NCI-H2029 treated with DMSO at 0.1 percent for 48 hours (cell line): ENCODE measurements around the gene ULBP3.
"Not testable (repeated sequence)": the region's sequence is repeated elsewhere in the genome, so short reads cannot be mapped to it uniquely, and the experiment has no call there.

Experiments
- DNase-seq: peaks from one replicate; lab custom pipeline; 2025; lab: John Stamatoyannopoulos, UW

The ULBP3 gene

GRCh38 chr6:150043096-150043495 lies 25.8 kb downstream of the ULBP3 start:
- DNase-seq, result no peak

- DNase-seq, result no peak
Measured at GRCh38 chr6:150038202-150039062, 30.5 kb downstream of the ULBP3 start.

GRCh38 chr6:150037526-150038201 lies 31.3 kb downstream of the ULBP3 start:
- DNase-seq, result no peak

GRCh38 chr6:150036081-150036480 lies 32.8 kb downstream of the ULBP3 start:
- no peak for DNase-seq

GRCh38 chr6:150033207-150033771 lies 35.6 kb downstream of the ULBP3 start:
- no peak for DNase-seq

- no peak for DNase-seq
Measured at GRCh38 chr6:150032598-150032997, 36.3 kb downstream of the ULBP3 start.

GRCh38 chr6:150030611-150031010 lies 38.3 kb downstream of the ULBP3 start:
- DNase-seq, result no peak

- no peak for DNase-seq
Measured at GRCh38 chr6:150029749-150030148, 39.2 kb downstream of the ULBP3 start.

GRCh38 chr6:150029276-150029675 lies 39.6 kb downstream of the ULBP3 start:
- no peak for DNase-seq

- DNase-seq, result no peak
Measured at GRCh38 chr6:150028799-150029198, 40.1 kb downstream of the ULBP3 start.

GRCh38 chr6:150027806-150028565 lies 40.9 kb downstream of the ULBP3 start:
- no peak for DNase-seq

- DNase-seq, result no peak
Measured at GRCh38 chr6:150026976-150027805, 41.7 kb downstream of the ULBP3 start.

GRCh38 chr6:150025201-150025917 lies 43.6 kb downstream of the ULBP3 start, which contains the start of gene RAET1L:
RAET1L (minus strand) TSS chr6:150025532; CDS start chr6:150025471, 61 bp downstream.
- no peak for DNase-seq

- DNase-seq, result no peak
Measured at GRCh38 chr6:150024646-150025155, 44.2 kb downstream of the ULBP3 start.

GRCh38 chr6:150024021-150024420 lies 44.9 kb downstream of the ULBP3 start:
- DNase-seq, result not testable (repeated sequence)

GRCh38 chr6:150021870-150022269 lies 47.1 kb downstream of the ULBP3 start:
- not testable (repeated sequence) for DNase-seq

- DNase-seq, result no peak
Measured at GRCh38 chr6:150018846-150019580, 49.9 kb downstream of the ULBP3 start.

GRCh38 chr6:150017186-150017521 lies 51.8 kb downstream of the ULBP3 start:
- DNase-seq, result not testable (repeated sequence)

GRCh38 chr6:150016324-150017185 lies 52.4 kb downstream of the ULBP3 start:
- DNase-seq, result peak; percentile 47
